Bronchial epithelial cell (primary cell): ENCODE measurements around the gene PTTG1IP2. TPM values are rescaled to one million over a fixed set of nuclear protein-coding genes. Genes with fewer than 3 reads are reported as not detected.

Experiments used
- DNase-seq: peaks from one replicate; pipeline ENCODE4 v3.0.0-alpha.2; 2010; ENCODE audit warnings: low read depth
- FAIRE-seq: peaks from 2 replicates; lab custom pipeline; 2011; peaks lifted over from hg19 to GRCh38; lab: Jason Lieb, UNC
- H3K27me3 ChIP-seq: 2 replicates; pipeline ENCODE4 v1.5.1; 2011; ENCODE audit warnings: low read length; ENCODE audit not compliant: control insufficient read depth, insufficient read depth
- H3K36me3 ChIP-seq: 2 replicates; pipeline ENCODE4 v1.5.1; 2011; ENCODE audit warnings: low read length; ENCODE audit not compliant: control insufficient read depth, insufficient read depth
- H3K4me3 ChIP-seq: 2 replicates; pipeline ENCODE4 v1.5.1; 2011; ENCODE audit warnings: mild to moderate bottlenecking, low read depth, low read length, control low read depth
- total RNA-seq: library from RNA; depleted of rRNA; stranded (reverse); fragments of >200 nt; gene quantifications from 2 replicates; pipeline ENCODE4 v1.2.1, GENCODE V29; 2014
- TF ChIP-seq, protein P1 (sequence below): IDR thresholded peaks from 2 replicates; pipeline ENCODE4 v1.5.1; 2011; ENCODE audit warnings: mild to moderate bottlenecking, moderate library complexity, low read length, control low read depth, inconsistent platforms; ENCODE audit not compliant: insufficient read depth, severe bottlenecking

The PTTG1IP2 gene
- total RNA-seq, 1 donor from 2014 or later: not detected

GRCh38 chr7:90502539-90502938 is 33.1 kb downstream of the PTTG1IP2 start:
- H3K36me3 ChIP-seq: no peaks in the 10 kb centered on the region
- H3K27me3 ChIP-seq: no peaks in the 10 kb centered on the region
- TF ChIP-seq, protein P1, sequence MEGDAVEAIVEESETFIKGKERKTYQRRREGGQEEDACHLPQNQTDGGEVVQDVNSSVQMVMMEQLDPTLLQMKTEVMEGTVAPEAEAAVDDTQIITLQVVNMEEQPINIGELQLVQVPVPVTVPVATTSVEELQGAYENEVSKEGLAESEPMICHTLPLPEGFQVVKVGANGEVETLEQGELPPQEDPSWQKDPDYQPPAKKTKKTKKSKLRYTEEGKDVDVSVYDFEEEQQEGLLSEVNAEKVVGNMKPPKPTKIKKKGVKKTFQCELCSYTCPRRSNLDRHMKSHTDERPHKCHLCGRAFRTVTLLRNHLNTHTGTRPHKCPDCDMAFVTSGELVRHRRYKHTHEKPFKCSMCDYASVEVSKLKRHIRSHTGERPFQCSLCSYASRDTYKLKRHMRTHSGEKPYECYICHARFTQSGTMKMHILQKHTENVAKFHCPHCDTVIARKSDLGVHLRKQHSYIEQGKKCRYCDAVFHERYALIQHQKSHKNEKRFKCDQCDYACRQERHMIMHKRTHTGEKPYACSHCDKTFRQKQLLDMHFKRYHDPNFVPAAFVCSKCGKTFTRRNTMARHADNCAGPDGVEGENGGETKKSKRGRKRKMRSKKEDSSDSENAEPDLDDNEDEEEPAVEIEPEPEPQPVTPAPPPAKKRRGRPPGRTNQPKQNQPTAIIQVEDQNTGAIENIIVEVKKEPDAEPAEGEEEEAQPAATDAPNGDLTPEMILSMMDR: no peak
- H3K4me3 ChIP-seq: no peak overlapping the region
- DNase-seq (no peak), FAIRE-seq (no peak)

- no peak for FAIRE-seq
- H3K36me3 ChIP-seq: no peaks in the 10 kb centered on the region
- TF ChIP-seq, protein P1: no peak
- no peaks in the 10 kb centered on the region for H3K27me3 ChIP-seq
- no peak overlapping the region for H3K4me3 ChIP-seq
- DNase-seq: no peak
Measured at GRCh38 chr7:90503367-90503766, 33.9 kb downstream of the PTTG1IP2 start.

DNA sequence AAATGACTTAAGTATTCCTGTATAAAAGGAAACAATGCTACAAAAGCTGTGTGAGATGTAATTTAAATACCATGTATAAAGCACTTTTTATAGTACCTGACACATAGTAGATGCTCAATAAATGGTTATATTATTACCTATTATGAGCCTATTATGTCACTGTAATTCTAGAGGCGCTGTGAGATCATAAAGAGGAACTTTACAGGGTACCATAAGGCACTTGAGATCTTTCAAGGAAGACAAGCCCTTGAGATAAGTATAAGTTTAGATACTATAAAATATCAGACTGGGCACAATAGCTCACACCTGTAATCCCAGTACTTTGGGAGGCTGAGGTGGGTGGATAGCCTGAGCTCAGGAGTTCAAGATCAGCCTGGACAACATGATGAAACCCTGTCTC is 38.3 kb downstream of the PTTG1IP2 start:
- DNase-seq: no peak
- TF ChIP-seq, protein P1: no peak
- Histone ChIP-seq H3K4me3 (no peak overlapping the region), H3K27me3 (no peaks in the 10 kb centered on the region), H3K36me3 (no peaks in the 10 kb centered on the region)
- no peak for FAIRE-seq

GRCh38 chr7:90511776-90512175 is 42.3 kb downstream of the PTTG1IP2 start:
- TF ChIP-seq, protein P1: no peak
- FAIRE-seq (no peak), DNase-seq (no peak)
- H3K36me3 ChIP-seq: no peaks in the 10 kb centered on the region
- H3K4me3 ChIP-seq: no peak overlapping the region
- no peaks in the 10 kb centered on the region for H3K27me3 ChIP-seq

DNA sequence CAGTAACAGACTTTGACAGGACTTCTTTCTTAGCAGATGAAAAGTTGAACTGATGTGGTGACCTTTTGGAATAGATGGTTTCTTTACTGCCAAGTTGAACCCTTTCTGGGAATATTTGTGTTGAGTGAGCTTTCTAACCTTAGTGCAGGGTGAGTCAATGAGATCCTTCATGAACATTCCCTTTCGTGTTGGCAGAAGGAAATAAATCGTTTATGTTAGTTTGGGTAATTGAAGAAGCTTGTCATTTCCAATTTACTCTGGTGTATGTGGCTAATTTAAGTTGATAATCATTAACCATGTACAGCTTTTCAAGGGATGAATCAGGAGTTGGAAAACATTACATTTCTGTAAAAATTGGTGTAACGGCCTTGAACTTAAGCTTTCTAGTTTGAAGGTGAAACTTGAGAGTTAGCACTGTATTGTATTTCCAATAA is 43.4 kb downstream of the PTTG1IP2 start:
- FAIRE-seq (no peak), DNase-seq (no peak)
- no peaks in the 10 kb centered on the region for H3K27me3 ChIP-seq
- no peaks in the 10 kb centered on the region for H3K36me3 ChIP-seq
- no peak overlapping the region for H3K4me3 ChIP-seq
- TF ChIP-seq, protein P1: no peak

DNA sequence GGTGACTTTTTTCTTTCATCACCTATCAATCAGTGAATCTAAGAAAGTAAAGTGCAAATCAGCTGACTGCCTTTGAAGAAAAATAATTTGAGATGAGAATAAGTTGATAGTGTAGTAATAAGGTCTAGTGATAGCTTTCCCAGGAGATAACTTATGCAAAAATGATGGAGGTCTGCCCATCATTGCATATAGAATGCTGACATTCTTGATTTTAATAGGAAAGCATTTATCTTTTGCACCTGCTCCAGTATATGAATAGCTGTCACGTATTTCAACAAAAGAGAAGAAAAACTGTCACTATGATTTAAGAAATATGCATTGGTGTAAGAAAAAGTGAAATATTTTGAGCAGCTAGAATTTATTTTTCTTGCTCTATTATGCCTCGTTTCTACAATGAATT is 46.8 kb downstream of the PTTG1IP2 start:
- TF ChIP-seq, protein P1: no peak
- no peak for FAIRE-seq
- H3K27me3 ChIP-seq: no peaks in the 10 kb centered on the region
- DNase-seq: no peak
- no peaks in the 10 kb centered on the region for H3K36me3 ChIP-seq
- no peak overlapping the region for H3K4me3 ChIP-seq
